T-helper 2 cell (primary cell): ENCODE measurements around the gene GOLGA8B.
A peak's percentile ranks its signal among the peaks of the same experiment; 100 is the strongest.
"Not testable (repeated sequence)": the region's sequence is repeated elsewhere in the genome, so short reads cannot be mapped to it uniquely, and the experiment has no call there.

Experiments
- DNase-seq, 5 experiments: peaks; one replicate each; pipeline versions ENCODE4 v3.0.0 to v3.0.0-alpha.2; 2012 to 2022
- total RNA-seq, 2 donors: gene quantifications; one replicate each; lab custom pipeline; 2026; lab: John Stamatoyannopoulos, UW

The GOLGA8B gene, protein sequence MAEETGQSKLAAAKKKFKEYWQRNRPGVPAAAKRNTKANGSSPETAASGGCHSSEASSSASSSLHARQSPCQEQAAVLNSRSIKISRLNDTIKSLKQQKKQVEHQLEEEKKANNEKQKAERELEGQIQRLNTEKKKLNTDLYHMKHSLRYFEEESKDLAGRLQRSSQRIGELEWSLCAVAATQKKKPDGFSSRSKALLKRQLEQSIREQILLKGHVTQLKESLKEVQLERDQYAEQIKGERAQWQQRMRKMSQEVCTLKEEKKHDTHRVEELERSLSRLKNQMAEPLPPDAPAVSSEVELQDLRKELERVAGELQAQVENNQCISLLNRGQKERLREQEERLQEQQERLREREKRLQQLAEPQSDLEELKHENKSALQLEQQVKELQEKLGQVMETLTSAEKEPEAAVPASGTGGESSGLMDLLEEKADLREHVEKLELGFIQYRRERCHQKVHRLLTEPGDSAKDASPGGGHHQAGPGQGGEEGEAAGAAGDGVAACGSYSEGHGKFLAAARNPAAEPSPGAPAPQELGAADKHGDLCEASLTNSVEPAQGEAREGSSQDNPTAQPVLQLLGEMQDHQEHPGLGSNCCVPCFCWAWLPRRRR
- 285 to 307 reads per million in 2 donors for total RNA-seq

DNA sequence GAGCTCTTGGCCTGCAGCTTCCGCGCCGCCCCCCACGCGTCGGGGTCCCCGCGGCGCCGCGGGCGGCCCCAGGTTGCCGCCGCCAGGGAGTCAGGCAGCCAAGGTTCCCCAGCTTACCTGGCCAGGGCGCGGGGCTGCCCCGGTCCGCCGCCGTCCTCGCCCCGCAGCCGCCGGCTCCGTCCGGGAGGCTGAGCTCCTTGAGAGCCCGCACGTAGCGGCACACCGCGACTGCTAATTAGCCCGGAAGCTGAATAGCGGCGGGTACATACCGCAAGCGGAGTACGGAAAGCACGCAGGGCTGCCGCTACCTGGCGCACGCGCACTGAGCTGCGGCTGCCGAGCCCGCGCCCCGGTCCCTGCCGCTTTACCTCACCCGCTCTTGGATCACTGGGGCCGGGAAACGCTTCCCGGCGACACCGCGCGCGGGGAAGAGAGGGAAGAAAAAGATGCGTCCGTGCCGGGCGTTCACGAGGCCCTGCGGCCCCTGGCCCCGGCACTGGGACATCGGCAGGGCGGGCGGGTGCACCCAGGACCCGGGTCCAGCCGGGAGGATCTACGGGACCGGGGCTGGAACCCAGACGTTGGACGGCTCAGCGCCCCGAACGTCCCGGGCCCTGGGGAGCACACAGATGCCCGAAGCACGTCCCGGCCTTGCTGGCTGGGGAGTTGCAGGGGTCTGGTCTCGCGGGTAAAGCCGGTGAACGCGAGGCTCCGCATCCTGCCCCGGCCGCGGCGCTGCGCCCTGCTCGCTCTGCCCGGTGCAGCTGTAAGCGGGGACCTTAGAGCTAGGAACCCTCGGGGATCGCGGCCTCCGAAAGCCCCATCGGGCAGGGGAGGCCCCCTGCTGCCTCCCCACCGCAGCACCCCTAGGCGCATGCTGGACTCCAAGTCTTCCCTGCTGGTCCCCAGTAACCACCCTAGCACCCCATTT lies at the start of gene GOLGA8B:
Gene GOLGA8B, minus strand, starts transcription at position 253 of the 931 bp plus-strand sequence. CDS start 47,739 bp downstream, outside the sequence.
- peak; percentile 59 to 91 (median 77) for DNase-seq

DNA sequence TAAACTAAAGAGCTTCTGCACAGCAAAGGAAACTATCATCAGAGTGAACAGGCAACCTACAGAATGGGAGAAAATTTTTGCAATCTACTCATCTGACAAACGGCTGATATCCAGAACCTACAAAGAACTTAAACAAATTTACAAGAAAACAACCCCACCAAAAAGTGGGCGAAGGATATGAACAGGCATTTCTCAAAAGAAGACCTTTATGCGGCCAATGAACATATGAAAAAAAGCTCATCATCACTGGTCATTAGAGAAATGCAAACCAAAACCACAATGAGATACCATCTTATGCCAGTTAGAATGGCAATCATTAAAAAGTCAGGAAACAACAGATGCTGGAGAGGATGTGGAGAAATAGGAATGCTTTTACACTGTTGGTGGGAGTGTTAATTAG lies 49.7 kb upstream of the GOLGA8B start:
- DNase-seq = not testable (repeated sequence)

DNA sequence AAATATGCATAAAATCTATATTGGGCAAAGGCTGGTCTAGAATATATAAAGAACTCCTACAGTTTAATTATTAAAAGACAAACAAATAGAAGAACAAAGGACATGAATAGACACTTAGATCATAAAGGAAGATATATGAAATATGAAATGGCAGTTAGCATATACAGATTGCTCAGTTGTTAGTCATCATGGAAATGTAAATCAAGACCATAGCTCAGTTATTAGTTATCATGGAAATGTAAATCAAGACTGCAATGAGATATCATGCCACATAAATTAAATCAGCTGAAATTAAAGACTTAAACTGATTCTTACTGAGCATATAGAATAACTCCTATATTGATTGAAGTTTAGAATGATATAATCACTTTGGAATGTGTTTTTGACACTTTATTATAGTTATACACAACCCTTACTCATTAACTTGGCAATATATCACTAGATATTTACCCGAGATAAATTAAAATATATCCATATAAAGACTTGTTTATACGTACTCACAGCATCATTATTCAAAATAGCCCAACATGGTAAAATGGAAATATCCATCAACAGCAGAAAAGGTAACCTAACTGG lies 45.2 kb upstream of the GOLGA8B start:
- no peak for DNase-seq

DNA sequence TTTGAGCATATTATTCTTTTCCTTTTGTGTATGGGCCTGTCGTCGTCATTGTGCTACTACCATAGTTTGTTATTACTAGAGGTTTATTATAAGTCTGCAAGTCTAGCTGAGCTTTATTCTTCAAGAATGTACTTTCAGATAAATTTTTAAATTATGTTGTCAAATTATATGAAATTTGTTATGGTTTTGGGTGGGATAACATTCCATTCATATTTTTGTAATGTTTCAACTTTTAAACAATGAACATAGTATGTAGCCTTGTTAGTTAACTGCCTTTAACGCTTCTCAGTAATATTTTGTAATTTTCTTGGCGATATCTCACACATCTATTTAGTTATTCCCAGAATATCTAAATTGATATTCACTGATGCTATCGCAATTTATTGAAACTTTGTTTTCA lies 41.6 kb upstream of the GOLGA8B start:
- DNase-seq = no peak

DNA sequence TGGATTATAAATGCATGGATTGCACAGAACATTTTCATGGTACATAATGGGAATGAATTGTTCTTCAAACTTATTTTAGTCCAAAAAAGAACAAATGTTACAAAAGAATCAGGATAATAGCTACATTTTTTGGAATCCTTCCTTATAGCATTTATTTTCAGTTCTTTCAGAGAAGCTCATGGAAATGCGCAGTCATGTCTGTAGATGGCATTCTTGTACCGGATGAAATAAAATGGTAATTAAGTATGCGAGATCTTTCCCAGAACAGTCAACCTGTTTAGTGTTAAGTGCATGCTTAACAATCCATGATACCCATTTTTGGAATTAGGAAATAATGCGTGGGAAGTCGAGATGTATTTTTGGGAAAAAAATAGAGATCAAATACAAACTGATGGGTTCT lies 38.2 kb upstream of the GOLGA8B start:
- no peak for DNase-seq

DNA sequence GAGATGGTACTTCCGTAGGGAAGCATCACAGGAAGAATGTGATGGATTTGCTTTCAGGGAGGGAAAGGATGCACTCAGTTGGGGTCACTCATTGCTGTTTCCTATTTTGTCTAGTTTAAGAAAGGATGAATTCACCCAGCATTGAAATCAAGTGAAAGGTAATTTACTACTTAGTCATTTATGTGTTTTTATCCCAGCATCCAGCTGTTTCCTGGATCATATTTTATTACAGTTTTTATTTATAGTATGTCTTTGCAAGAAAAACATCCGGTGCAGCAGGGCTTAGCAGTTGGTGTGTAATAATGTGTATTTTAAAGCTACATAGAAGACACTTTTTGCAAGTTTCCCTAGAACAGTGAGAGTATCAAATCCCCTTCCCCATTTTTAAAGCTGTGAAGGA lies 37.4 kb upstream of the GOLGA8B start:
- DNase-seq = no peak

DNA sequence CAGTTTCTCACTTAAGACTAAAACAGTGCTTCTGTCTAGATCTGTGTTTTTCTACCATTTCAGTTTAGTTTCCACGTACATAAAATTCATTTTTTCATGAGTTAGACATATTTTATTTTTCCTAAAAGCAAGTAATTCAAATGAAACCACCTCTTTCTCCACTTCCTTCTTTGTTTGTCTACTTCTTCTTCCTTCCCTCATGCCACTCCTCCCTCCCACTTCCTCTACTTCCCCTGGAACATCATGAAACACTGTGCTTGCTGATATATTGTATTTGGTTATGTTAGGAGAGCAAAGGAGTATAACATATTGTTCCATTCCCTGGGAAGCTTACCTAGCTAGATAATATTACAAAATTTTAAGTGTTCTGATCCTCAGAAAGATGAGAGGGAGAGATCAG lies 36.7 kb upstream of the GOLGA8B start:
- DNase-seq = no peak

DNA sequence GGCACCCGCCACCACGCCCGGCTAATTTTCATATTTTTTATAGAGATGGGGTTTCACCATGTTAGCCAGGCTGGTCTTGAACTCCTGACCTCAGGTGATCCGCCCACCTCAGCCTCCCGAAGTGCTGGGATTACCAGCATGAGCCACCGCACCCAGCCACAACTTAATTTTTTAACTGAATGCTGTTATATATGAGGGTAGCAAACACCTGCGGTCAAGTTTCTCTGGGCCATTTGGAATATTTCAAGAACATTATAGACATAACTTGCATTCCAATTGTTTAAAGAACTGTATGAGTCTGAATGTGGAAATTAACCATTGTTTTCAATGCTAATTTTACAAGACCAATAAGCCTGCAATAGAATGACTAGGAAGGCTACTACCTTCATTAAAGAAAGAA lies 35.7 kb upstream of the GOLGA8B start:
- no peak for DNase-seq

DNA sequence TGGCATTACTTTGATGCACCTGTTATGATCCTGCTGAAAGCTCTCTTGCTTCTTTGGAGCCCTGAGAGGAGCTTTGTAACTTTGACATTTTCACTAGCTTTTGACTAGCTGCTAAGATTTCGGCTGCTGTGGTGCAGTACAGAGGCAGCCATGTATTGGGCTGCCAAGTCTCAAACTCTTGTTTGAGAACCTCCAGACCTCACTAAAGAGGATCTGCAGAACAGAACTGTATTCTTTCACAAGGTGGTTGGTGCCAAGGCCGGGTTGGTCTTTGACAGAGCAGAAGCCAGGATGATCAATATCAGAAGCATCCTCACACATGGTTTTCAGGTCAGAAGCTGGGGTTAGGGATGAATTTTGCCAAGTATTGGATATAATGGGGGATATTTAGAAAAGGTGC lies 34.6 kb upstream of the GOLGA8B start:
- no peak for DNase-seq

DNA sequence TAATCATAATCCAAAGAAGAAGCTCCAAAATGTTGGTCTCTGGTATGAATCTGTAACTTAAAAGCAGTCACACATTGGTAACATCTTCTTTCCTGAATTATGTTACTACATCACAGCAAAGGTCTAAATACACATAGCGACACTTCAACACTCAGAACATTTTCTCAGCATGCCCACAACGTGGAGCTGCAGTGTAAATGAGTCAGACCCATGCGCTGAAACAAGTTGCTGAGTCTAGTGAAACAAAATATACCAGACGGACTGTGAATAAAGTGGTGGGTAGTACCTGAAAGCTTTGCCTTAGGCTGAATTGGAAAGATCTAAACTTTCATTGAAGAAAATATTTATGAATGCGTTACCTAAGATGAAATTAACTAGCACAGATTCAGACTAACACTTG lies 33.2 kb upstream of the GOLGA8B start:
- DNase-seq = peak in 1 of 5 experiments; percentile 27

DNA sequence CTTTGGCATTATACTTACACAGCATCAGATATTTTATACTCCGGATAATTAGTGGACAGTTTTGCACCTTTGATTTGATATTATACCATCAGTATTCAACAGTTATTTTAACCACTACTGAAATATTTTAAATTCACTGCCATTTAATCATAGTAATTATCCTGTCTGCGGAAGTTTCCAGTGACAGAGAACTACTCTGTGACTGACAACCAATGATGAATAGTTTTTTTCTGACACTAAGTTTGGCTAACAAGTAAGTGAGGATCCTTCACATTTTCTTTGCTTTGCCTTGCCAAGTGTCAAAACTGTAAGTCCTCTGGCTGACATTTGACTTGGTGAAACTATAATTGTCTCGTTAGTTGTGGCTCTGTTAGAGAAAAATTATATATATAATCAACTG lies 30.5 kb upstream of the GOLGA8B start:
- no peak for DNase-seq

DNA sequence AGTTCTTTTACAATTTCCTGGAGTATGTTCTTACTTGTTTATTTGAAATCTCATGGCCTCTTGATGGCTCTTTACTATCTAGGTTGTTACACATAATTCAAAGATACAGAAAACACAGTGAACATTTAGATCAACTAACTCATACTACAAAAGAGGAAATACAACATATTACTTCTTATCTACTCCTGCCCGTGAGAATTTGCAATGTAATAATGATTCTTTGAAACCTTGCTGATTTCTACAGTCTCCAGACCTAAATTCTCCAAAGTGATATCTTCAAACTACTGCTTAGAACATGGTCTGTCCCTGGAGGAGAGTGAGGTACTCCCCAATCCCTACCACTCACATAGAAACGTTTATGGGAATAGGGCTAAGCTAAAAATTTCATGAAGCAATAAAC lies 29.9 kb upstream of the GOLGA8B start:
- DNase-seq = no peak

DNA sequence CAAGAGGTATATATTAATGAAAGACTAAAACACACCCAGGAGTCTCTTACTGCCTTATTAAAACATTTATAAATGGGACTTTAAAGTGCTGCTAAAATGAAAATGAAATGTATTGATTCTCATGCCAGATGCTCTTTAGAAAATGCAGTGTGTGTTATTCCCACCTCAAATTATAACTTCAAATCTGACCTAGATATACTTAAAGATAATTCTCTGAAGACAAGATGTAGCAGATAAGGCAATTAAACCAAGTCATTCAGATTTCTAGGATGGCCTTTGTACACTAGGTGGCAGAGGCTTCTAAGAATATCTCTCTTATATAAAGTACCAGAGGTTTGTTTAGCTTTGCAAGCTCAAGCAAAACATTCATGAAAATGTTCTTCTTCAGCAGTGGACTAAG lies 26.9 kb upstream of the GOLGA8B start:
- peak in 1 of 5 experiments; percentile 57 for DNase-seq

DNA sequence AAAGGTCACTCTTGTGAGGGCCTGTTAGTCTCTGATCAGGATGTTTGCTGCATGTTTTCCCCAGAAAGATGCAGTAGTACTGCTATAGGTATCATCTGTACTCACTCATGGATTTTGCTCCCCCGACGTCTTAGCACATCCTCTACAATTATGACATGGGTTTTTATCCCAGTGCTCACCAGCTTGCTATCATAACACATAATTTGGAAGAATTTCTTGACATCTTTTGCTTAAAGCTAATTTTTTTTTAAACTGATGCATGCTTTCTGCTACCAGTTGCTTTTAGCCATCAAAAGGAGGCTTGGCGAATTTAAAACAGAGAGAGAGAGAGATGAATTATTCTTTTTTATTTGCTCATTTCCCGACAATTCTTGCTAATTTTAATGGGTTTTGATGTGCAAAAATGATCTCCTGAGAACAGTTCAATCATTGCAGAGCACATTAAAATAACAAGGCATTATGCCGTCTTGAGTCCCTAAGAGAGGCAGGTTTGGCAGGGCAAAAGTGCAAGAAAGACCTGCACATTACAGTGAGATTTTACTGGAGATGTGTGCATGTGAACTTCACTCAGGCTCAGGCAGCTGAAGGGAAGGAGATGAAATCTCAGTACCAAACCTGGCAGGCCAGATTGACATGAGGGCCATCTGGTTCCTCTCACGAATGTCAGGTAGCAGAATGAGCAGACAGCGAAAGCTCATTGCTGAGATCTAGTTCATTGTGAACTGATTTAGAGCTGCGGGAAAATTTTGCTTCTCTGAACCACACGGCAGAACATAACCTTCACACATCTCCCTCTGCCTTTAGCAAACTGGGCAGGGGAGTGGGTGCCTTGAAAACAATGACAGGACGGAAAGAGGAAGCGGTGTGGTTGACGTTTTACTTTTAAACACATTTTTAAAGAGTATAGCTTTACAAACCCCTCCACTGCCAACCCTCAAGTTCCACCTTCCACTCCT lies 25.9 kb upstream of the GOLGA8B start:
- peak in 1 of 5 experiments; percentile 58 for DNase-seq

DNA sequence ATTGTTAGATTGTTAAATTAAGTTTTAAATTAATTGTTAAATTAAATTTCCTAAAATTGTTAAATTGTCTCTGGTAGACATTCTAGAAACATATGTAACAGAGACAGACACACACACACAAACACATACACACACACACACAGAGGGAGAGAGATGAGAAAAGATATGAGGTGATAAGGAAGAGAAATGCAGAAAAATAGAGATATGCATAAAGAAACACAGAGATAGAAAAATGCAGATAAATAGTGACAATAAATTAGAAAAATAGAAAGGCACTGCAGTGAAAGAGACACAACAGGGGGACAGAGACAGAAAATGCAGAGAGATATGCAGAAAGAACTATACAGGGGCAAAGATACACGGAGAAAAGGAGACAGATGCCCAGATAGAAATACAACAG lies 25.1 kb upstream of the GOLGA8B start:
- no peak for DNase-seq

DNA sequence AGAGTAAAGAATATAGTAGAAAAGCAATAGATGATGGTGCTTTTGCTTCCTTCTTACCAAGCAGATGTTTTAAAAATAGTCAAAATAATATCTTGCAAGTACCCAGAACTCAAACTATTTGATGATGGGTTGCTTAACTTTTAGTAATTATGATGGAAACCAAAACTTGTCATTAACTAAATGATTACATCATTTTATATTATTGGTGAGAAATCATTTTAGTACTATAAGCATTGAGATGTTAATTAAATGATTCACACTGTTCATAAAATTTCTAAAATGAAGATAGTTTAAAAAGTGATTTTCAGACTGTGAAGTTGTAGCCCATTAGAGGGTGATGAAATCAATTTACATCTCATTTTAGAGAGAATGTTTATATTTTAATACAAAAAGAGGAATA lies 24.4 kb upstream of the GOLGA8B start:
- no peak for DNase-seq

DNA sequence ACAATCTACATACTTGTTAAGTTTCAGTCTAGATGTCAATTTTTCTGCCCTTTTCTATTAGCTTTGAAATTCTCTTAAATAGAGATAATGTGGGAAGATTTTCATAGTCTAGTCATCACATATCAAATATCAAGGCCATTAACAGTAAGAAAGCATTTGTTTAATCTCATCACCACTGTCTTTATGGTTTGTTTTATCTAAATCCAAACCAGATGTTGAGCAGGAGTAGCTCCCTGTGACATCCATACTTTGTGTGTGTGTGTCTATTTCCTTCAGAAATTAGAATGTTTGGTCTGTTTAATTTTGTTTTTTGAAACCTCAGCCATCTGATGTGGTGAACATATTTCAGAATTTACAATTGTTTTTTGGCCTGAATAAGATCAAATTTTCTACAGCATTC lies 23.1 kb upstream of the GOLGA8B start:
- DNase-seq = no peak

DNA sequence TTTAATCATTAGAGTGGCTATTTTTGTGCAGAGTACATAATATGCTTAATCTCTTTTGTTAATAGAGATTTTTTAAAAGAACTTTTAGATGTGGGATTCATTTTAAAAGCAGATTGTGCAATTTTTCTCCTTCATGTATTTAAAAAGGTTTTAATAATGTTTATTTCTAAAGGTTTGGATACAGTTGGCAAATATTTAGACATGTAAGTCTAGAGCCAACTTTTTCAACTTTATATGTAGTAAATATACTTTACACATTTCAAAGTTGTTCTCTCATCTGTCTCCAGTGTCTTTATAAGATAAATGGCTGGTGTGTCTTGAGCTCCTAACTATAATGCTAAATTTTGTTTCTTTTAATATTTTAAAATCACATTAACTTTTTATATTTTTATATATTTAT lies 22.7 kb upstream of the GOLGA8B start:
- no peak for DNase-seq

DNA sequence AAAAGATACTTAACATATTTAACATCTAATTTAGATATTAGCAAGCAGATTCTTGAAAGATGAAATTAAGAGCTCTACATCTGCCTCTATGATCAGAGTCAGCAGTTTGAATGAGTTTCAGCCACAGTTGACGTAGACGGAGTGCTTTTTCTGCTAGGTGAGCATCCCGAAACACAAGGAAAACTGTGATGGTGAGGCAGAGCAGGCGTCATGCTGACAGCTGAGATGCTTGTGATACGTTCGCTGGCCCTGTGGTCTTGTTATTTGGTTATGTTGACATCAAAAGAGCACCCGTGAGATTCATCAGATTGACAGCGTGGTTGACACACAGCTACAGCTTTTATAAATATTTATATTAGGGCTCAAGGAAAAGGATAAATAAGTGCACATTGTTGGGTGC lies 19.6 kb upstream of the GOLGA8B start:
- no peak for DNase-seq

DNA sequence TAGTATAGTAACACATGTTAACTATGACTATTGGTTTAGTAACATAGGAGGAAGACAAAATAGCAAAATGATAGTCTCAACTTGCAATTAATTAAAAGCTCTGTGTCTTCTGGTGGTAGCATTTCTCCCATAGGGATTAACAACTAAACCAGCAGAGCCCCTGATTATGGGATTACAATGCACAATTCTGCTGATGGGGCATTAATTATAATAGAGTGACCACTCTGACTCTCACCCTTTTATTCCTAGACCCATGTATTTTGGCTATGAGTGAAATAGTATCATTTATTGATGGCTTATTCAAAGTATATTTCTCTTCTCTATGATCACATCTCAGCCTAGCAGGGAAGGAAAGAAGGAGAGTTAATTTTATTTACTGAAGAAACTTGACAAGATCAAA lies 17.5 kb upstream of the GOLGA8B start:
- no peak for DNase-seq

DNA sequence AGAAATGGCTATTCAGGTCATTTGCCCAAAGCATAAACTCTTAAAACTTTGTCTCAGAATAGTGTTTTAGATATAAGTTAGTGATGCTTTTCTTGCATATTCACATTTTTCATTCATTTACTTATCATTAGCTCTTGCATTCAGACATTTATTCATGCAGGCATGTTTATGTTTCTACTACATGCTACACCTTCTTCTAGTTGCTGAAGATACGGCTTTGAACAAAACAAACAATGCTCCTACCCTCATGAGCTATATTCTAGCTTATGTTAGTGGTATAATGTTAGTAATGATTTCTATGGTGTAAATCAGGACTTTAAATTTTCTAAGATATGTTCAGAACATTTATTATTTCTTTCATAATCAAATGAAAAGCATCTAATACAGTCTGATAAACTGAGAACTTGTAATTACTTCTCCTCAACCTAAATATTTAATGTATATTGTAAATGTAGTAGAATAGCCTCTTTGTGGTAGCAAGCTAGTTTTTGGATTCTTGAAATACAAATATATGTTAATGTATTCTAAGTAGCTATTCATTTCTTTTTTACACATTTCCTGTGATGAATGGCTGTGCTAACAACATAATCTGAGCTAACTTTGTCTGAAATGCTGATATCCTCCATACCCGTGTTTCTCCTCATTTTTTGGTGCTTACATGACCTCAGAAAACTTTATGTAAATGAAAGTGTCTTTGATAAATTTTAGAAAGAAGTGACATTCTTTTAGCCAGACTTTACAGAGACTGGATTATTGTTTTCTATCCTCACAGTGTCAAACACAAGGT lies 15.5 kb upstream of the GOLGA8B start:
- no peak for DNase-seq
